Erythroblast (primary cell): ENCODE results near the gene CPEB4.

ENCODE experiments used
- GATA1 ChIP-seq: IDR thresholded peaks from 2 replicates; pipeline ENCODE4 v1.6.1; 2011; ENCODE audit warnings: low read depth, mild to moderate bottlenecking, control low read depth, low read length, moderate library complexity
- POLR2A ChIP-seq: IDR thresholded peaks from 2 replicates; pipeline ENCODE4 v1.6.1; 2011; ENCODE audit warnings: mild to moderate bottlenecking, low read length

- TF ChIP-seq POLR2A: no peak
- TF ChIP-seq GATA1: no peak
Measured at GRCh38 chr5:173883347-173883924, 4.7 kb upstream of the CPEB4 start.
